Smooth muscle cell (in vitro differentiated cells): Measurements from ENCODE around the gene MAP3K6. TPM values are rescaled to one million over a fixed set of nuclear protein-coding genes. Genes with fewer than 3 reads are reported as not detected.

ENCODE experiments used
- DNase-seq: peaks from one replicate; lab custom pipeline; 2025; ENCODE audit not compliant: unreplicated experiment; lab: John Stamatoyannopoulos, UW
- H2AFZ ChIP-seq: fragments of 200-600 bp; sonication (generic); 2 replicates; pipeline ENCODE4 v1.6.0; 2016; ENCODE audit warnings: antibody characterized with exemption, low read depth, mild to moderate bottlenecking
- H3F3A ChIP-seq: fragments of 200-600 bp; sonication (generic); 2 replicates; pipeline ENCODE4 v1.6.0; 2017; ENCODE audit warnings: antibody characterized with exemption, low read depth
- H3K27ac ChIP-seq: fragments of 200-600 bp; sonication (generic); 2 replicates; pipeline ENCODE4 v1.5.1; 2016; ENCODE audit warnings: low read depth, mild to moderate bottlenecking
- H3K27me3 ChIP-seq: fragments of 200-600 bp; sonication (generic); 2 replicates; pipeline ENCODE4 v1.6.1; 2016; ENCODE audit warnings: low read depth, mild to moderate bottlenecking
- H3K36me3 ChIP-seq: fragments of 200-600 bp; sonication (generic); 2 replicates; pipeline ENCODE4 v1.5.1; 2016; ENCODE audit warnings: low read depth
- H3K4me1 ChIP-seq: fragments of 200-600 bp; sonication (generic); 2 replicates; pipeline ENCODE4 v1.5.1; 2016; ENCODE audit warnings: low read depth
- H3K4me2 ChIP-seq: fragments of 200-600 bp; sonication (generic); 2 replicates; pipeline ENCODE4 v1.6.0; 2016; ENCODE audit warnings: mild to moderate bottlenecking
- H3K4me3 ChIP-seq: fragments of 200-600 bp; sonication (generic); 2 replicates; pipeline ENCODE4 v1.5.1; 2016; ENCODE audit warnings: mild to moderate bottlenecking
- H3K79me2 ChIP-seq: fragments of 200-600 bp; sonication (generic); 2 replicates; pipeline ENCODE4 v1.6.0; 2016; ENCODE audit warnings: low read depth, mild to moderate bottlenecking
- H3K9ac ChIP-seq: fragments of 200-600 bp; sonication (generic); 2 replicates; pipeline ENCODE4 v1.6.0; 2016; ENCODE audit warnings: low read depth
- H3K9me3 ChIP-seq: fragments of 200-600 bp; sonication (generic); replicated peaks from 2 replicates; pipeline ENCODE4 v1.5.1; 2016; ENCODE audit warnings: low read depth
- H4K20me1 ChIP-seq: fragments of 200-600 bp; sonication (generic); 2 replicates; pipeline ENCODE4 v1.6.0; 2016; ENCODE audit warnings: low read depth
- CTCF ChIP-seq: fragments of 200-600 bp; sonication (generic); IDR thresholded peaks from 2 replicates; pipeline ENCODE4 v1.5.1; 2017; ENCODE audit warnings: borderline replicate concordance, mild to moderate bottlenecking, antibody characterized with exemption; ENCODE audit not compliant: insufficient read depth, poor library complexity, severe bottlenecking
- WGBS: methylation state at CpG from one replicate; pipeline ENCODE4 v1.1.7; 2016; ENCODE audit warnings: low lambda C conversion rate; 5-methylcytosine and 5-hydroxymethylcytosine counted together
- polyA plus RNA-seq: library from polyadenylated mRNA; unstranded; fragments of >200 nt; fragmentation: Nextera tagmentation; extraction: Ambion mirVana; gene quantifications from 2 replicates; pipeline ENCODE4 v1.2.1, GENCODE V29; 2016
- total RNA-seq: library from RNA; depleted of rRNA; stranded (reverse); fragments of >200 nt; gene quantifications from 2 replicates; pipeline ENCODE4 v1.2.3, GENCODE V29; 2014

Gene MAP3K6
- total and polyA plus RNA-seq, 2 experiments from 2014 or later: 14.1 to 29.0 TPM

GRCh38 chr1:27403065-27403726 lies 36.4 kb upstream of the MAP3K6 start:
- Histone ChIP-seq H3K9me3 (no peaks in the 10 kb centered on the region), H3K36me3 (no peaks in the 10 kb centered on the region), H3K79me2 (no peaks in the 10 kb centered on the region), H3K27me3 (no peaks in the 10 kb centered on the region), H3K27ac (peak overlapping the region; percentile 18), H3K9ac (no peak overlapping the region), H4K20me1 (no peaks in the 10 kb centered on the region), H3K4me2 (no peak overlapping the region), H3K4me1 (peaks cover 36% of the 10 kb centered on the region), H3F3A (peaks cover 8% of the 10 kb centered on the region), H2AFZ (no peak overlapping the region), H3K4me3 (no peak overlapping the region)
- 44% methylated on average over 24 of the region's 24 CpGs for WGBS
- DNase-seq: no peak
- peak; percentile 16 for TF ChIP-seq CTCF

- WGBS: 59% methylated on average over 8 of the region's 8 CpGs
- Histone ChIP-seq H3K9me3 (no peaks in the 10 kb centered on the region), H3K27ac (peak overlapping the region; percentile 18), H3K36me3 (no peaks in the 10 kb centered on the region), H2AFZ (no peak overlapping the region), H3K4me3 (no peak overlapping the region), H3F3A (peaks cover 8% of the 10 kb centered on the region), H3K9ac (no peak overlapping the region), H3K79me2 (no peaks in the 10 kb centered on the region), H3K4me2 (no peak overlapping the region), H3K4me1 (peaks cover 36% of the 10 kb centered on the region), H3K27me3 (no peaks in the 10 kb centered on the region), H4K20me1 (no peaks in the 10 kb centered on the region)
- TF ChIP-seq CTCF: peak; percentile 42
- DNase-seq: no peak
These were observed 35.6 kb upstream of the MAP3K6 start for GRCh38 chr1:27402349-27402754.

GRCh38 chr1:27400963-27401341 lies 34.2 kb upstream of the MAP3K6 start:
- no peak for TF ChIP-seq CTCF
- Histone ChIP-seq H3K9ac (no peak overlapping the region), H3K27ac (no peak overlapping the region), H3K4me1 (peaks cover 23% of the 10 kb centered on the region), H3K4me2 (no peak overlapping the region), H3K9me3 (no peaks in the 10 kb centered on the region), H3F3A (peaks cover 5% of the 10 kb centered on the region), H4K20me1 (no peaks in the 10 kb centered on the region), H3K79me2 (no peaks in the 10 kb centered on the region), H3K4me3 (no peak overlapping the region), H3K36me3 (no peaks in the 10 kb centered on the region), H2AFZ (no peak overlapping the region), H3K27me3 (no peaks in the 10 kb centered on the region)
- no peak for DNase-seq
- WGBS: 96% methylated on average over 5 of the region's 5 CpGs
